HG02973 (cell line): ENCODE results near the gene SMARCA4.
A peak's percentile ranks its signal among the peaks of the same experiment; 100 is the strongest.

Experiments
- ATAC-seq: cut with Tn5 transposase; IDR thresholded peaks from one replicate; pipeline ENCODE4 v1.9.1; 2021; ENCODE audit warnings: moderate library complexity; ENCODE audit not compliant: unreplicated experiment

SMARCA4 gene

GRCh38 chr19:10960314-10961072 lies at the start of gene SMARCA4:
Gene SMARCA4, plus strand, starts transcription at chr19:10961030. Its CDS starts 23,122 bp downstream, at chr19:10984152.
- peak; percentile 71 for ATAC-seq

- ATAC-seq = no peak
These were observed 49.1 kb upstream of the SMARCA4 start for GRCh38 chr19:10911579-10912363.

GRCh38 chr19:10912619-10913018 lies 48.2 kb upstream of the SMARCA4 start:
- no peak for ATAC-seq

GRCh38 chr19:10913716-10914340 lies 47.0 kb upstream of the SMARCA4 start:
- no peak for ATAC-seq

- no peak for ATAC-seq
These were observed 45.4 kb upstream of the SMARCA4 start for GRCh38 chr19:10915130-10916091.

- no peak for ATAC-seq
These were observed 44.2 kb upstream of the SMARCA4 start for GRCh38 chr19:10916602-10917001.

GRCh38 chr19:10918359-10918758 lies 42.5 kb upstream of the SMARCA4 start:
- ATAC-seq = no peak

- ATAC-seq = no peak
These were observed 41.2 kb upstream of the SMARCA4 start for GRCh38 chr19:10919352-10920287.

GRCh38 chr19:10920288-10920655 lies 40.6 kb upstream of the SMARCA4 start:
- no peak for ATAC-seq

GRCh38 chr19:10920781-10921180 lies 40.0 kb upstream of the SMARCA4 start:
- ATAC-seq = no peak

- ATAC-seq = no peak
These were observed 39.5 kb upstream of the SMARCA4 start for GRCh38 chr19:10921199-10921909.

GRCh38 chr19:10921910-10922637 lies 38.8 kb upstream of the SMARCA4 start:
- ATAC-seq = no peak

- no peak for ATAC-seq
These were observed 38.2 kb upstream of the SMARCA4 start for GRCh38 chr19:10922638-10923014.

- ATAC-seq = no peak
These were observed 37.3 kb upstream of the SMARCA4 start for GRCh38 chr19:10923260-10924112.

- no peak for ATAC-seq
These were observed 36.2 kb upstream of the SMARCA4 start for GRCh38 chr19:10924597-10924996.

- ATAC-seq = no peak
These were observed 32.9 kb upstream of the SMARCA4 start for GRCh38 chr19:10927730-10928562.
